ENCODE data around the gene DENND1B.

GRCh38 chr1:197773856-197774255 lies 1.4 kb downstream of the DENND1B start:
- TF ChIP-seq TAF1 (IDR thresholded peaks at IDR 0.05; ENCODE audit: low read depth, low read length) (no peak), POLR2A (IDR thresholded peaks at IDR 0.05; ENCODE audit: low read depth, low read length) (no peak), POLR2AphosphoS5 (IDR thresholded peaks at IDR 0.05; ENCODE audit: low read depth, low read length) (no peak)

Measured in GM12891 (cell line).